ACC112 (cell line): ENCODE data around the gene OAF.

ENCODE experiments used
- H2AFZ ChIP-seq: fragments of 200-600 bp; sonication (generic); one replicate; pipeline ENCODE4 v1.6.0; 2017; ENCODE audit warnings: antibody characterized with exemption, low read length; ENCODE audit not compliant: unreplicated experiment
- H3K27ac ChIP-seq: fragments of 200-600 bp; sonication (generic); 2 replicates; pipeline ENCODE4 v1.5.1; 2014; ENCODE audit warnings: low read depth, mild to moderate bottlenecking, antibody characterized with exemption, low read length, moderate library complexity
- H3K27me3 ChIP-seq: fragments of 200-600 bp; sonication (generic); 2 replicates; pipeline ENCODE4 v1.6.1; 2014; ENCODE audit warnings: mild to moderate bottlenecking, antibody characterized with exemption, low read length, moderate library complexity, mixed read lengths; ENCODE audit not compliant: insufficient read depth
- H3K36me3 ChIP-seq: fragments of 200-600 bp; sonication (generic); 2 replicates; pipeline ENCODE4 v1.6.1; 2016; ENCODE audit warnings: mild to moderate bottlenecking, antibody characterized with exemption, low read length, moderate library complexity, mixed read lengths; ENCODE audit not compliant: insufficient read depth
- H3K4me1 ChIP-seq: fragments of 200-600 bp; sonication (generic); one replicate; pipeline ENCODE4 v1.6.1; 2016; ENCODE audit warnings: low read length, mixed read lengths; ENCODE audit not compliant: insufficient read depth, unreplicated experiment, control insufficient read depth
- H3K4me3 ChIP-seq: fragments of 200-600 bp; sonication (generic); 2 replicates; pipeline ENCODE4 v1.5.1; 2014; ENCODE audit warnings: mild to moderate bottlenecking, low read depth, low read length
- H3K79me2 ChIP-seq: fragments of 200-600 bp; sonication (generic); one replicate; pipeline ENCODE4 v1.6.0; 2016; ENCODE audit warnings: low read length; ENCODE audit not compliant: control insufficient read depth, unreplicated experiment, insufficient read depth

OAF gene

DNA sequence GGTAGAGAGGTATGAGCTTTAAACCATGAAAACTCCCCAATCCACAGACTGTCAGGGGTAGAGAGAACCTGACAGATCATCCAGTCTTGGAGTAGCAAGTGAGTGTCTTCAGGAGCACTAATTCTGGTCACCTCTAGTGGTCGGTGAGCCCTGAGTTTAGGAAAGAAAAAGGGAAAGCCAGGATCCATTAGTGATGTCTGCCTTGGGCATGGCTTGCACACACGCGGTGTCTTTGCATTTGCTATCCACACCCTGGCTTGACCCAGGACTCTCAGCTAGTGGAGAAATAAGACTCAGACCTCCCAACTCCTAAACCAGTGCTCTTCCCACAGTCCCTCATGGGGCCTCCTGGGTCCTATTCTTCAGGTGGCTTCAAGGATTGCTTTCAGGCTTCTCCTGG is 48.4 kb downstream of the OAF start:
- Histone ChIP-seq H3K36me3 (no peaks in the 10 kb centered on the region), H3K79me2 (no peaks in the 10 kb centered on the region), H3K27ac (no peak overlapping the region), H2AFZ (no peak overlapping the region), H3K27me3 (peaks cover 90% of the 10 kb centered on the region), H3K4me3 (no peak overlapping the region), H3K4me1 (no peaks in the 10 kb centered on the region)

DNA sequence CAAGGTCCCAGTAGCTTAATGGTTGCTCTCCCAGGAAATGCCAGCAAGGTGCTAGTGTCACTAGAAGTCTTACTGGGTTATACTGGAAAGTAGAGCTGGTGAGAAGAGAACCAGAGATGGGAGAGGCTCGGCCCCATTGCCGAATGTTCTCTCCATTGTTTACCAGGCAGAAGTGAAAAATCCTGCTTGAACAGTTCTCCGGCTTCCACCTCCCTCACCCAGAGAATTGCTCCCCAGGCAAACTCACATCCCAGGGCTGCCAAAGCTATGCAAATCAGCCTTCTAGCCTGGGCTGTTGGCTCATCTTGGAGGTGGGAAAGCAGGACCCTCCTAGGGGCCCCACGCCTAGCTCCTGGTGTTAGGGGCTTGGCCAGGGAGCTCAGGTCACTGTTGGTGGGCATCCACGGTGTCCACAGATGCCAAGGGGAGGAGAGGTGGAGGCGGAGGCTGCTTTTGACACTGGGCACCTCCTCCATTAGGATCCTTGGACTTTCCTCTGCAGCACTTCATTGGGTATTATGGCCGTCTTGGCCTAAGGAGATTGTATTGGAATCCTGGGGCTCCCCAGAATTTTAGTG is 49.2 kb downstream of the OAF start:
- Histone ChIP-seq H3K4me1 (no peaks in the 10 kb centered on the region), H3K79me2 (no peaks in the 10 kb centered on the region), H3K27me3 (peaks cover 90% of the 10 kb centered on the region)

DNA sequence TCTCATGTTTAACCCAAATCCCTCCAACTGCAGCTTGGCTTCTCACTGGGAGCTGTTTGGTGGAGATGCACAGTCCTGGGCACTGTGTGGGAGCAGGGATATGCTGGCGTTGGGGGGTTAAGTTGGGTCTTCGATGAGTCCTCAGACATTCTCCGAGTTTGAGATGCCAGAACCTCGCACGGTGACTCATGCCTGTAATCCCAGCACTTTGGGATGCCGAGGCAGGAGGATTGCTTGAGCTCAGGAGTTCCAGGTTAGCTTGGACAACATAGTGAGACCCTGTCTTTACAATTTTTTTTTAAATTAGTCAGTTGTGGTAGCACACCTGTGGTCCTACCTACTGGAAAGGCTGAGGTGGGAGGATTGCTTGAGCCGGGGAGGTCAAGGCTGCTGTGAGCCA is 49.8 kb downstream of the OAF start:
- H3K27me3 ChIP-seq, result peaks cover 90% of the 10 kb centered on the region
- H3K79me2 ChIP-seq, result no peaks in the 10 kb centered on the region
- no peaks in the 10 kb centered on the region for H3K4me1 ChIP-seq
- no peaks in the 10 kb centered on the region for H3K36me3 ChIP-seq
- H3K4me3 ChIP-seq, result no peak overlapping the region
- H2AFZ ChIP-seq, result no peak overlapping the region
- no peak overlapping the region for H3K27ac ChIP-seq

More for the DNA sequence above, 49.2 kb downstream of the OAF start:
- Histone ChIP-seq H3K36me3 (no peaks in the 10 kb centered on the region), H3K27ac (no peak overlapping the region), H3K4me3 (no peak overlapping the region), H2AFZ (no peak overlapping the region)

DNA sequence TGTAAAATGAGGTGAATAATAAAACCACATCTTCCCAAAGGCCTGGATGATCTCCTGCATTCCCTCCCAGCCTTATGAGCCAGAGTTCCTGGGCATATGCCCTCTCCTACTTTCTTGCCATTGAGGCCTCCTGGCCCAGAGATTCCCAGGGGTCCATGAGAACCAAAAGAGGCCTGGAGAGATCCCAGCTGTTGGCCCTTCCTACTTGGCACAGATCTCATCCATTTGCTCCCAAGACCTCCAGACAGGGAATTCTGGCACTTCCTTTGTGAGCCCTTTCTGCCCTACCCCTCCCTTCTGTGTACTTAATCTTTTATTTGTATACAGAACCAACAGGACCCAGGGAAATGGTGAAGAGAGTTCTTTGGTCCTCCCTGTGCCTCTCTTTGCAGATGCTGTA is 50.5 kb downstream of the OAF start:
- H3K79me2 ChIP-seq, result no peaks in the 10 kb centered on the region
- H3K27me3 ChIP-seq, result peaks cover 90% of the 10 kb centered on the region
- no peaks in the 10 kb centered on the region for H3K4me1 ChIP-seq
- H3K4me3 ChIP-seq, result no peak overlapping the region
- no peak overlapping the region for H3K27ac ChIP-seq
- no peaks in the 10 kb centered on the region for H3K36me3 ChIP-seq
- H2AFZ ChIP-seq, result no peak overlapping the region

DNA sequence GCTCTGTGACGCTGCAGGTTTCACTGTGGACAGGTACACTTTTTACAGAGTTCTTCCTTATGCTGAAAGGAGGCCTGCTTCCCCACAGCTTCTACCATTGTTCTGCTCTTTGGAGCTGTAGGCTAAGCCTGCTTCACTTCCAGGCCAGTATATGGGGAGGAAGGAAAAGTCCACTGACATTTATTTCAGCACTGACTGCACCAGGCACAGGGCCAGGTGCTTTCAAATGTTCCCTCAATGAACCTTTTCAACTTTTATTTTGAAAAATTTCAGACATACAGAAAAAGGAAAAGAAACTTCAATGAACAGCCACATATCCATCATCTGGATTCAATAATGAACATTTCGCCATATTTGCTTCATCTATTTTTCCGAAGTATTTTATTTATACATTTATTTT is 51.1 kb downstream of the OAF start:
- no peaks in the 10 kb centered on the region for H3K4me1 ChIP-seq
- no peaks in the 10 kb centered on the region for H3K79me2 ChIP-seq
- no peak overlapping the region for H3K4me3 ChIP-seq
- no peak overlapping the region for H3K27ac ChIP-seq
- peaks cover 90% of the 10 kb centered on the region for H3K27me3 ChIP-seq
- H3K36me3 ChIP-seq, result no peaks in the 10 kb centered on the region
- no peak overlapping the region for H2AFZ ChIP-seq

DNA sequence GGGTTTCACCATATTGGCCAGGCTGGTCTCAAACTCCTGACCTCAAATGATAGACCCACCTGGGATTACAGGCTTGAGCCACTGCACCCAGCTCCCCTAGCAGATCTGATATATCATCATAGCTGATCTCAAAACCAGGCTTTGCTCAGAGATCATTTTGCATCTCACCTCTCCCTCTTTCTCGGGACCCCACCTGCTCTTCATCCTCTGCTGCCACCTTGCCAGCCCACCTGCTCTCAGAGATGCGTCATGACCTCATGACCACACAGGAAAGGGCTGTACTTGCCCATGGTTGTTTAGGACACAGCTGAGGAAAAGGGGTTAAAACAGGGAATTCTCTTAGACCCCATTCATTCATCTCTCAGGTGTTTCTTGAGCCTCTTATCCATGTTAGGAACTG is 56.5 kb downstream of the OAF start:
- H3K4me3 ChIP-seq, result no peak overlapping the region
- H3K4me1 ChIP-seq, result peaks cover under 1% of the 10 kb centered on the region
- no peaks in the 10 kb centered on the region for H3K79me2 ChIP-seq
- no peaks in the 10 kb centered on the region for H3K36me3 ChIP-seq
- H3K27ac ChIP-seq, result no peak overlapping the region
- H2AFZ ChIP-seq, result no peak overlapping the region
- peaks cover 72% of the 10 kb centered on the region for H3K27me3 ChIP-seq

DNA sequence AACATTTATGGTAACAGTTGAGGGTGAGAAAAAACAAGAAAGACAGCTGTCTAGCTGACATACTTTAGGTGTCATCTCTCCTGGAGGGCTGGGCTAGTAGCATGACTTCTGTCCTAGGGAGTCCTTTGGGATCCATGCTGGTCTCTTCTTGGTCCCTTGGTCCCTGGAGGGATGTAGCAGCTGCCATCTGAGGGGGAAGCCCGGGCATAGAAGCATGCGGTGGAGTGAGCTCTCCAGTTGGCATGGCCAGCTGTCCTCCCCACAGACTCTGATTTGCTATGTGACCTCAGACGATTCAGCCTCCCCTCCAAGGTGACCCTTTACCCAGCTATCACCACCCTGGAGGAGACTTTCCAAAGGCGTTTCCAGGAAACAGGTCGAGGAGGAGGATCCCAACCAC is 57.9 kb downstream of the OAF start:
- Histone ChIP-seq H3K27ac (no peak overlapping the region), H3K4me3 (no peak overlapping the region), H3K4me1 (peaks cover 6% of the 10 kb centered on the region), H3K36me3 (no peaks in the 10 kb centered on the region), H2AFZ (no peak overlapping the region), H3K27me3 (peaks cover 63% of the 10 kb centered on the region), H3K79me2 (no peaks in the 10 kb centered on the region)

DNA sequence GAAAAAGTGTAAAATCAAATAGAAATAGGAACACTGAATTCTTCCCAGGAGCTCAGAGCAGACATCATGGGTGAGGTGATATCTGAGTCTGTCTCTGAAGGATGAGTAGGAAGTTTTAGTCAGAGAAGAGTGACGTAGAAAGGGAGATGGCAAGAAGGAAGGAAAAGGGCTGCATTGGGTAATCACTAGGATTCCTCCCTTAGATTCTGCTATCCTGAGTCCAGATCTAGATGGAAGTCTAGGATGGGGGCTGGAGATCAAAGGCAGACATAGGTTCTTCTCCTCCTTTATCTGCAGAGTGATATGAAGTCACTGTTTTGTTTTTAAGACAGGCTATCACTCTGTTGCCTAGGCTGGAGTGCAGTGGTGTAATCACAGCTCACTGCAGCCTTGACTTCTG is 59.6 kb downstream of the OAF start:
- no peaks in the 10 kb centered on the region for H3K79me2 ChIP-seq
- no peak overlapping the region for H2AFZ ChIP-seq
- no peaks in the 10 kb centered on the region for H3K36me3 ChIP-seq
- no peak overlapping the region for H3K27ac ChIP-seq
- H3K4me1 ChIP-seq, result peaks cover 6% of the 10 kb centered on the region
- no peak overlapping the region for H3K4me3 ChIP-seq
- H3K27me3 ChIP-seq, result peaks cover 55% of the 10 kb centered on the region

DNA sequence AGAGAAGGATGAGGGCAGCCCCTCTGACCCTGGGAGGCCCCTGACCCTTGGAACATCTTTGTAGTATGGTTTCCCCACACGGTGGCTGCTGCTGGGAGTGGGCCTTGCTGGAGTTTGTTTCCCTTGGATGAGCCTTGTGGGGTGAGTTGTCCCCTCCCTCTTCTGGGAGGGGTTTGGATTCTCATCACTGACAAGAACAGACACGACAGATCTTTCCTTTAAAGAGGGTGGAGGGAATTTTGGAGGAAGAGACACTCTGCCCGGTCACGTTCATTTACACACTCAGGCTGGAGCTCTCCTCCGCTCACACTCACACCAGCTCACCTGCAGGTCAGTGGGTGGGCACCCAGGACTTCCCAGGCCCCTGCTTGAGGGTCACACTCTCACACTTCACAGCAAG is 60.8 kb downstream of the OAF start:
- Histone ChIP-seq H3K79me2 (no peaks in the 10 kb centered on the region), H3K36me3 (no peaks in the 10 kb centered on the region), H3K4me3 (no peak overlapping the region), H3K27ac (no peak overlapping the region), H3K27me3 (peaks cover 43% of the 10 kb centered on the region), H3K4me1 (peaks cover 6% of the 10 kb centered on the region), H2AFZ (no peak overlapping the region)

DNA sequence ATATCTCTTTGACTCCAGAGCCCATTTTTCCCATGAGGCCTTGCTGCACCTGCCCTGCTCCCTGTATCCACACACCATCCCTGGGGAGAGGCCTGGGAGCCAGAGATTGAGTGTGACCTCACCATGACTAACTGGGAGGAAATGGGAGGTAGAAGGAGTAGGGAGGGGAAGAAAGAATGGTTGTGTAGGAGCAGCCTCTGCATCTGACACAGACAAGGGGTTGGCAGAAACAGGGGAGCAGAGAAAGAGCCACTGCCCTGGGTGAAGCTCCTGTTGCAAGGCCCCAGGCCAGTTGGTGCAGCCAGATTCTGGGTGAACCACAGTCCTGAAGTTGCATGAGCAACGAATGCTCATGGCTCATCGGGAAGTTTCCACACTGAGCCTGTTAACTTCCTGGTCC is 61.5 kb downstream of the OAF start:
- Histone ChIP-seq H3K79me2 (no peaks in the 10 kb centered on the region), H3K27me3 (peaks cover 36% of the 10 kb centered on the region), H3K4me1 (peaks cover 6% of the 10 kb centered on the region), H3K27ac (no peak overlapping the region), H3K36me3 (no peaks in the 10 kb centered on the region), H3K4me3 (no peak overlapping the region), H2AFZ (no peak overlapping the region)

DNA sequence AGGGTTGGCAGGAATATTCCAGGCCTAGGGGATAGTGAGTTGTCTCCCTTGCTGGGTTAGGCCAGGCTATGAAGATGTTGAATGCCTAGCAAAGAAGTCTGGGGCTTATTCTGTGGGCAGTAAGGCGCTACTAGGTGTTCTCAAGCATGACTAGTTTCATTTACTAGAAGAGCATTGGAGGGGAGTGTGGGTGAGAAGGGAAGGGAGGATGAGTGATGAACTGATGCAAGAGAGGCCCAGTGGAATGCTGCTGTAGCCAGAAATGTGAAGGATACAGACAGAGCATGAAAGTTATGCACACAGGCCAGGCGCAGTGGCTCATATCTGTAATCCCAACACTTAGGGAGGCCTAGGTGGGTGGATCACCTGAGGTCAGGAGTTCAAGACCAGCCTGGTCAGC is 62.6 kb downstream of the OAF start:
- no peaks in the 10 kb centered on the region for H3K79me2 ChIP-seq
- no peak overlapping the region for H2AFZ ChIP-seq
- H3K27me3 ChIP-seq, result peaks cover 30% of the 10 kb centered on the region
- H3K4me3 ChIP-seq, result no peak overlapping the region
- peaks cover 6% of the 10 kb centered on the region for H3K4me1 ChIP-seq
- H3K36me3 ChIP-seq, result no peaks in the 10 kb centered on the region
- no peak overlapping the region for H3K27ac ChIP-seq
